GDM1 (cell line): ENCODE measurements around the gene SGMS2.
"Not testable (repeated sequence)": the region's sequence is repeated elsewhere in the genome, so short reads cannot be mapped to it uniquely, and the experiment has no call there.

ENCODE experiments used
- DNase-seq: peaks from one replicate; lab custom pipeline; 2025; lab: John Stamatoyannopoulos, UW

The SGMS2 gene

DNA sequence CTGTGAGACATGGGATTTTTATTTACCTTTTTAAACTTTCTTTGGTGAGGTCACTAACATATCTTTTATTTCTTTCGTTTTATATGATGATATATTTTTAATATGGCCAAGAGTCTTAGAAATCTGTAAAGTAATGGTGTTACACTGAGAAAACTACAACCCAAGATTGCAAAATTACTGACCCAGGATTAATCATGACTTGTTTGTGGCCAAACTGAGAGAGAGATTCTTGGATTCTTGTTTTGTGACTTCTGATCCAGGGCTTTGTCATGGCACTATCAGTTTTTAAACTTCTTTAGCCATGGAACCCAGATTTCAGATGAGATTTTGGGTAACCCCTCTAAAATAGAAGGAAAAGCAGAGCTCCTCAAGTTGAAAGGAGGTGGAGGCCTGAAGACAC lies 42.0 kb downstream of the SGMS2 start:
- DNase-seq, result no peak

DNA sequence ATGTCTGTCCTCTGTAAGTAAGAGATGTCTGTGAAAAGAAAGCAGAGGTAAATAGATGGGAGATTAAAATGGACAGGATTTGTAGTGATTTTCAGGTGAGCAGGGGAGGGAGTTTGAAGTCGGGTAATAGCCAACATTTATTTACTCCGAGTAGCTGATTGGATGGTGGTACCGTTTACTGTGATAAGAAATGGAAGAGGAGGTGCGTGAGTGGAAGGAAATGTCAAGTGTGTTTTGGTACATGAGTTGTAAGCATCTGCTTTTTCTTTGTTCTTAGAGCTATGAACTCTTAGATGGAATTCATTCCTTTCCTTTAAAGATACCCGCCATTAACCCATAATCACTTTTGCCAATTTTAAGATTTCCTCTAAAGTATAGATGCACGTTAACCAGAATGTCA lies 45.5 kb downstream of the SGMS2 start:
- DNase-seq, result no peak

DNA sequence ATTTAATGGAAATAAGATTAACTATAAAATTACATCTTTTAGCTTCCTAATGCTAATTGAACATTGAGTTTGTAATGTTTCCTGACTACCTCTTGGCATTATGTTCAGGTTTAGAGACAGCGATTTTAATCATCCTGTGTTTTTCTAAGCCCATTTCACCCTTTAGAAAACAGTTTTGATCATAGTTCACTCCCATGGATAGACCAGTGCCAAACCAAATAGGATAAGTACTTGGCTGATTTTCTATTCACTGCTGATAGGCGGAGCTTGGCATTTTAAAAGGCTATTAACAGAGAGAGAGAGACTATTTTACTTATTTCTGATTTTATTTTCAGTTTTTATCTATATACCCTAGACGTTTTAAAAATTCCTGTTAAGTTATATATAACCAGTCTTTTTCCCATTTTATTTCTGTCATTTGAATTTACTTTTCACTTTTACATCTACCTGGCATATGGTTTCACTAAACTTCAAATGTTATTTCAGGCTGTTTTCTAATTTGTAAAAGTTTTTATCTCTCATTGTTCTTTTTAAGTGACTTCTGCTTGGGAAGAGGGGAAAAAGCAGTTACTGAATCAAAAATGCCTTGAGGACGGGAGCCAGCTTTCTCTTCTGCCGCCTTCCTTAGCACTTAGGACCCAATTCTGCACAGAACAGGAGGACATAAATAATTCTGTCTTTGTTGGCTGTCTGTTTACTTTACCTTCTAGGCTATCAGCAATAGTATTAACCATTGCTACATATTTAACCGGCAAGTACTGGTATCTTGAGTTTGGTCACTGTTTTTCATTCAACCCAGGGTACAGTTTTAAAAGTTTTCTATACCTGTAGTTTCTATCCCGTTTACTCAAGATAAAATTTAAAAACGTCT lies 46.4 kb downstream of the SGMS2 start:
- DNase-seq, result no peak

DNA sequence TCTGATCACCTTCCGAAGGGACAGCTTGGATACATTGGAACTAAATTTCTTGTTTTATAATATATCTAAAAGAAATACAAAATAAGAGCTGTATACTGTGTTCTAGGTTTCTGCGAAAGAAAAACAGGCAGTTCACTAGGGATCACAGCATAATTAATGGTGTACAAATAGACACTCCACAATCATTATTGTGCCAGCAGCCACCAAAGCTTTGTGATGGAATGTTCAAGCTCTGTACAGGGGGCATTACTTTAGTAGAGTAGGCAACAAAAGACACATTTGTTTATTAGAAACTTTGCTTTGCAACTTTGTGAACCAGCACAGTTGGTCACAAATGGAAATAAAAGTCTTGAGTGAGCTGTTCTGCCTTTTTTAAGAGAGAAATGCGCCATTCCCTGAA lies 49.3 kb downstream of the SGMS2 start:
- no peak for DNase-seq

DNA sequence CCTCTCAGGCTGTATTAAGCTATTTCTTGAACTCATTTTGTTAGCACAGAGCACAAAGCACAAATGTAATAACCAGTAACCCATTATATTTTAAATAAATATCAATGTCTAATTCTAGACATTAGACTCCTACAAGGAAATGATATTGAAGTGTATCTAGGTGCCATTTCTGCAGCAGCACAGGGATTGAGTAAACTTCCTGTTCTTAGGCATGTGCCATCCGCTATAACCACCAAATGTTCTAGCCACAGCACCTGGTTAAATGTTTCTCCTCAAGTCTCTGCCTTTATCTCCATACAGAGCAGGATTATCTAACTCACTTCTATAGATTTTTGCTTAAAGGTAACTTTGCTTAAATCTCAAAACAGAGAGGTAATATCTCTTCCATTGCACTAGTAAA lies 51.4 kb downstream of the SGMS2 start:
- DNase-seq, result no peak

DNA sequence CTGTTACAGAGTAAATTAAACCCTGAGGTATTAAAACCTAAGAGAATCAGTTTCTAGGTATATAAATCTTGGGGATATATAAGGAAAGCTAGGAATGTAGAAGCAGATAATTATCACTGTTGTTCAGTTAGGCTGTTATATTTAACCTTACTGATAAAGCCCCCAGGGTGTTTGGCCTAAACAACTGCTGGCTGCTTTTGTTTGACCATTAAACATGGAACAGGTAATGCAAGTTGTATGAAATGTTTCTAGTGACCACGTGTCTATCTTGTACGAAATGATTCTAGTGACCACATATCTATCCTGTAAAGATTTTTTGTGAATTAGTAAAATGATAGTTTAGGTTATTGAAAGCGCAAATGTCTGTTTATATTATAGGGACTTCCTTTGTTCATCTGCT lies 52.6 kb downstream of the SGMS2 start:
- no peak for DNase-seq

DNA sequence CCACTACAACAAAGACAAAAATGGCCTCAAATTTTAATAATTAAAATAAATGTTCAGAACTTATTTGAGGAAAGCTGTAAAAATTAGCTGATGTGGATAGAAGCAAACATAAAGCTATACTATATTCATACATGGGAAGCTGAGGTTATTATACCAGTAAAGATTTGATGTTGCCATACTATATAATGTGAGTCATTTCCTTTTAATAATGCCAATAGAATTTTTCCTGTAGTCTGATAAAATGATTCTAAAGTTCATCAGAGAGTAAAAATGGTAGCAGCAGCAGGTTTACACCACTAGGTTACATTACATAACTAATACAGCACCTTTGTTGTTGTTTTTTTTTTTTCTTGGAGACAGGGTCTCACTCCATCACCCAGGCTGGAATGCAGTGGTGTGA lies 61.1 kb downstream of the SGMS2 start:
- no peak for DNase-seq

DNA sequence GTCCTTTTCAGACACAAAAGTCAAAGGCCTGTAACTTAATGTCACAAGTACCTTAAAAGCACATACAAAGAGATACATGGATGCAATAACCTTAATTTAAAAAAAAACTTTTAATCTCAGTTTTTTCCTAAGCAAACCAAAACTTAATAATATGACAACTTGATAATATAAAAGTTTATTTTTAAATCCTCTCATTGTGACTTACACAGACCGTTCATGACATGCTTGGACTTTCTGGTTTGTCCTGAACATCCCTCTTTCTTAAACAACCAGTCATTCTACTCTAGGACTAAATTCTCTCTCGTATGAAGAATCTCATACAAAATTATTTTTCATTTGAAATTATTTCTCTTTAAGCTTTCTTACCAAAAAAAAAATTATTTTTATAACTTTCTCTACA lies 63.5 kb downstream of the SGMS2 start:
- no peak for DNase-seq

DNA sequence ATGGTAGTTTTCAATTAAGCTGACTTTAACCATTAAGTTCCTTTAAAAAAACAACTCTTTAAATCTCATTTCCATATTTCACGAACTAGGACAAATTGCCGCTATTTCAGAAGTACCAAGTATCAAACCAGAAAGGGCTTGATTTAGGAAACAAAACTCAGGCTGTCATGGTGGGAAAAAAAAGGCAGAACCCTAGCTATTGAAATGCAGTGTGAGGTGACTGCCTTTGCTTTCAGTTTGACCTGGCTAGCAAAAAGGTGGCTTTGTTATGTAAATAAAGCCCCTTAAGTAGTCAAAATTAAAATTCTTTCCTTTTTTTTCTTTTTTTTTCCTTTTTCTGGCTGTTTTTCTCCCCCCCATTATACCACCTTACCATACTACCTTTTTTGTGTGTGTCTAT lies 66.0 kb downstream of the SGMS2 start:
- DNase-seq, result no peak

DNA sequence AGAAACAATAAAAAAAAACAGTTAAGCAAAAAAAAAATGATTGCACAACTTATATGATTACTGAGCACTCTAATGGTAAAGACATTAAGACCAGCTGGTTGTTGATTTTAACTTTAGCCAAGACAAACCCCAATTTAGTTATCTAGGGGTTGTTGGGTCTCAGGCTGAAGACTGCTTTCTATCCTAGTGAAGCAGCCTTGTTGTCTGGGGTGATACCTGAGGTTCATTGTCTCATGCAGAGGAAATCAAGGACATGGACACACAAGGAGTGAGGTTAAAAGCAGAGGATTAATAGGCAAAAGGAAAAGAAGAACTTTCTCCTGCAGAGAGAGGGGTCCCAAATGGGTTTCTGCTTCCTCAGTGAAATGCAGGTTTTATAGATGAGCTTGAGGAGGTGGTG lies 66.6 kb downstream of the SGMS2 start:
- no peak for DNase-seq

DNA sequence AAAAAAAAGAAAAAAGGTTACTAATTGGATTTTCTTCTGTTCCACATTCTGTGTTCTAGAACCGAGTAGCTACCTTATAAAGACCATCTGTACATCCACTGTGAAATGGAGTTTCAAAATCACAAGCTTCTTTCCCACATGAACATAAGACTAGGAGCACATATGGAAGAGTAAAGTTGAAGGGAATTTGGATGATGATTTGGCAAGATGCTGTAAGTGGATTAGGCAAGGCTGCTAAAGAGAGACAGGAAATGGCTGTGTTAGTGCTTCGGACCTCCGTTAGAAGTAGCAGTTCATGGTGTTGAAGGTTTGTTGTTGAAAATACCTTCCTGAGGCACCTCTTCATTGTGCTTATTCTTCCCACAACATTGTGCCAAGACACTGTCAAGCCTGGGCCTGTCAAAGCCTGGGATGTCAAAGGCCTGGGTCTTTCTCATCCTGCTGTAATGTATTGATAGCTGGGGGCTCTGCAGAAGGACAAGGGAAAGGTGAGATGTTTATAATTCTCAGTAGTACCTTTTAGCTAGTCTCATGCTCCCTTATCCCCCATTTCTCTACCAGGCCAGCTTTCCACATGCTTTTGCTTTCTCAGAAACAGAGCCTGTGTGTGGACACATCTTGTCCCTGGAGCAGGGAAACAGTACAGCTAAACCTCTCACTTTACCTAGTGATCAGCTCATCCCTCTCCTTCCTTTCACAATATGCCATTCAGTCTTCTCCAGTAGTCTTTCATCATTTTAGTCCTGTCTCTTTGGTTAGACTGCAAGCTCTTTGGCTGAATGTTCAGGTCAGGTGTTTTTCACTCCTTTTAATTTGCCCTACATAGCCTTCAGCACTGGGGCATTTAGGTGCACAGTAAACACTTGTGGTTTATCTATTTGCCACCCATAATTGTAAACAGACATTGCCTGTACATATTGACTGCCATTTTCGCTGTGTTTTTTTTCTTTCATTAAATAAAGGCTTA lies 68.7 kb downstream of the SGMS2 start:
- no peak for DNase-seq

DNA sequence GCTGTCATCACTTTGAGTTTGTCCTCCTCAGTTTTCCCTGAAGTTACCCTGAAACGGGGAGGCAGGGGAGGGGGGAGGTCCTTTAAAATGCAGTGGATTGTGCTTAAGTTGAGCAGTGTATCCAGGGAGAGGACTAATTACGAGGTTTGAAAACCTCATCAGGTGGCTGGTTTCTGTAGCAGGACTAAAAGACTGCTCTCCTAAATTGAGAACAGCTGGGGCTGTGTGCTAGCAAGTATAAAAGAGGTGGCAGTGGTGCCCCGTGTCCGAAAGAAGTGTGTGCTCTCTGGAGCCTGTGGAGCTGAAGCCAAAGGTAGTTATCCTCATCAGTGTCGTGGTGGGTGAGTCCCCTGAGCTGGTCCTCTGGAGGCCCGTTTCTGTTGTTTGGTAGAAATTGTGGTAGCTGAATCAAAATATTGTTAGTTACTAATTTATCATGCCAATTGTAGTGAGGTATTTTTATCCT lies 69.4 kb downstream of the SGMS2 start:
- no peak for DNase-seq

DNA sequence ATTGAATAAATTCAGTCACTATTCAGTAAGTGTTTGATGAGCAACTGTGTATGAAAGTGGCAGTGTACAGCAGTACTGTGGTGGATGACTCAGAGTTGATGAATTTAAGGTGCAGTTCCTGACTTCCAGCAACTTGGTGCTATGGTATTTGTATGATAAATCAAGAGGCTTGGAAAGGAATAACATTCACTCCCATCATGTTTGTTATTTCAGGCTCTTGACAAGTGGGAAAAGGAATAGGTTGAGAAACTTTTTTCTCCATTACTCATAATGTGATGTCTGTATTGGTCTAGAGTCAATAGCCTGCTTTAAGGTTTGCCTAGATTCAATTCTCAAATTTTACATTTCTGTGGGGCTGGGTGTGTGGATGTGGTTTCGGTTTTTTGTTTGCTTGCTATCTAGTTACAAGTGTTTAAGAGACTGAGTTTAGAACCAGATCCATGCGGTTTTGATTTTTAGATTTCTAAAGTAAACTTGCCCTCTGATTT lies 71.5 kb downstream of the SGMS2 start:
- DNase-seq, result no peak

DNA sequence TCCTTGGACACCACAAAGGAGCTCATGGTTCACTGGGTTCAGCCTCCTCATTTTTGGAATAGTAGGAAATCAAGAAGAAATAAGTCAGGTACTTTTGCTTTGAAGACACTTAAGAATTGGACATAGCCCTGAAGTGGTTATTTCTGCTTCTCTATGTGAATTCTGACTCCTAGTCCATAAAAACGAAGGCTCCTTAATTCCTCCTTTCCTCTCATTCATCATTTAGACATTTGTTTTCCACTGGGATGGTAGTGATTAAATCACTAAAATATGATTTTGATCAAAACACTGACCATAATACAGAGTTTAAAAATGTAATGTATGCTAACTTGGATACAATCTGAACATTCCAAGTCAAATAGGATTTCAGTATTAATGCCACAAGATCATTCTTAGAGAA lies 71.9 kb downstream of the SGMS2 start:
- DNase-seq, result no peak

DNA sequence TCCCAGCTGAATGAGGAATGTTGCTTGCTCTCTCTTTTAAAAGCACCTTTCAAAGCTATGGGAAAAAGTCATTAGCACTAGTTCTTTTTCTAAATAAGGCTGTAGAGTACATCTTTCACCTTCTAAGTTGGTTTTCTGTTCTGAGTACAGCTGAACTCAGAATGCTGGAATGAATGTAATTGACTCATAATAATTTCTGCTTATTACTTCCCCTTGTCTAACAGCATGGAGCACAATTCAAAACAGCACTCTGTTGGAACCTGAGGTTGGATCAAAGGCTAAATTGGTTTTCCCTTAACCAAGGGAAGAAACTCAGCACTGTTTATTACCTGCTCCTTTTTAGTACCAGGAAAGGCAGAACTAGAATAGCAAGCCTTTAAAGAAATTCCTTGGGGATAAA lies 73.1 kb downstream of the SGMS2 start:
- DNase-seq, result no peak

DNA sequence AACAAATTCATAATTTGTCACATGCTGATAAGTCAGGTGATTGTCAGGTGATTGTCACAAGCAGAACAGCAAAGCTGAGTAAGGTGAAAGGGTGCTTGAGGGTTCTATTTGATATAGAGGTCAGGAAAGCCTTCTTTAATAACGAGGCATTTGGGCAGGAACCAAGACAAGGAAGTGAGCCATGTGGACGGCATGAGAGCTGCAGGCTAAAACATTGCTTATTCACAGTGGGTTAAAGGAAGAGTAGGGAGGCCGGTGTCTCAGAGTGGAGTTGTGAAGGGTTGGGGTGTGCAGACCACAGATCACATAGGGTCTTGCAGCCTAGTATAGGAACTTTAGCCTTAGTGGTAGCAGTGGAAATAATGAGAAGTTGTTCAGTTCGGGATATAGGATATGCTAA lies 75.3 kb downstream of the SGMS2 start:
- no peak for DNase-seq

DNA sequence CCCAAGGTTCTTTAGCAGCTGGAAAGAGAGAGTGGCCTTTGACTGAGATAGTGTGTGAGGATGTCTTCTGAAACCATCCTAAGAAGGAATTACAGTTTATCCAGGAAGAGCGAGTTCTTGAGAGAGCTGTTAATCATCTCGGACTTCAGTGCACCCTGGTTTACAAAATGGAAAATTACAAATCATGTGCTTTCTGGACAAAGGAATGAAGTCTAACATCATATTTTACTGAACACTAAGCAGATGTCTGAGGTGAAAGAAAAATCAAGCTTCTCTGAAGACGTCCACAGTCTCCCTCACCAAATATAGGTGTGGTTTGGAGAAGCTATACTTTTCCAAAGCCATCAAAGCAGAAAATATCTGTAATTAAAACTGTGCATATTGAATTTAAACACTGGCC lies 75.8 kb downstream of the SGMS2 start:
- no peak for DNase-seq

DNA sequence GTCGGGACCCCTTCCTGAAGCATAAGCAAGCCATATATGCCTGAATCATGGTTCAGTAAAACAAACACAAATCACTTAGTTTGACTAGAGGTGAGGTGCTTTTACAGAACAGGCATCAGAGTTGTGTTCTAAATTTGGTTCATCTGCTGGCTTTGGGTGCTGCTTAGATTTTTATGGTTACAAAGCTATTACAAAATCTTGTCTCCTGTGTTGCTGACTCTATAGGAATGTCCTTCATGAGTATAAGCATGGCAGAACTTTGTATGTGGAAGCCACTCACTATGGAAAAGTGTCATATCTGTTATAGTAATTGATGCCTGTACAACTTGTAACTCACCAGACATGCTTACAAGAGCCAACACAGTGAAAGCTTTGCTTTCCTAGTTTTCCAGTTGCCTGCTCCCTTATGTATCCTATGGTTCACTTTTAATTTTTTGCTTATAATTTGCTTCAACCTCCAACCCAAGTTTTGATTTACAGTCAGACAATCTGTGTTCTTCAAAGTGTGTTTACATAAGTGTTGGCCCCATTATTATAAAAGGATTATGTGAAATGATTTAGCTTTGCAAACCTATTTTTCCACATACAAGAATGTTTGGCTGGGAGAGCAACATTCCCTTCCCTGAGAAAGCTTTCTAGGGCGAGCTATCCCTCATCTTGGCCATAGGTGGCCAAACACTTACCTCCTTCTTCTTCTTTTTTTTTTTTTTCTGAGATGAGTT lies 76.6 kb downstream of the SGMS2 start:
- DNase-seq, result no peak

DNA sequence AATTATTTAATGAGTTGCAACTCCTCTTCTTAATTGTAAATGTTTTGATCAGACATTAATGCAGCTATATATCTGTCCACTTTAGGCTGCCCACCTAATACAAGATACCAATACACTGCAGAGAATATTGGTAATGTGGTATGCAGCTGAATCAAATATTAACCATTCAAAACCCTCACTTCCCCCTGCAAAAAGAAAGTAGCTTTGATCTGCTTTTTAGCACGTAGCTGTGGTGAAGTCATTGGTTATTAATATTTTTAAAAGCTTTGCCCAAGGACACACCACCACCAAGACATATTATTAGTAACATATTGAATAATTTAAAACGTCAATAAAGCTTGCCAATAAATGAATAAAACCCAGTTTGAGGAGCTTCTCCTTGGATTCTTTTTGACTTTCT lies 78.0 kb downstream of the SGMS2 start:
- DNase-seq, result no peak

DNA sequence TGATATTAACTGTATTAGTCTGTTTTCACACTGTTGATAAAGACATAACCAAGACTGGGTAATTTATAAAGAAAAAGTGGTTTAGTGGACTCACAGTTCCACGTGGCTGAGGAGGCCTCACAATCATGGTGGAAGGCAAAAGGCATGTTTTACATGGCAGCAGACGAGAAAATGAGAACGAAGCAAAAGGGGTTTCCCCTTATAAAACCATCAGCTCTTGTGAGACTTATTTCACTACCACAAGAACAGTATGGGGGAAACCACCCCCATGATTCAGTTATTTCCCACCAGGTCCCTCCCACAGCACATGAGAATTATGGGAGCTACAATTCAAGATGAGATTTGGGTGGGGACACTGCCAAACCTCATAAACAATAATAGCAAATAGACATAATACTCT lies 80.3 kb downstream of the SGMS2 start:
- DNase-seq, result not testable (repeated sequence)

DNA sequence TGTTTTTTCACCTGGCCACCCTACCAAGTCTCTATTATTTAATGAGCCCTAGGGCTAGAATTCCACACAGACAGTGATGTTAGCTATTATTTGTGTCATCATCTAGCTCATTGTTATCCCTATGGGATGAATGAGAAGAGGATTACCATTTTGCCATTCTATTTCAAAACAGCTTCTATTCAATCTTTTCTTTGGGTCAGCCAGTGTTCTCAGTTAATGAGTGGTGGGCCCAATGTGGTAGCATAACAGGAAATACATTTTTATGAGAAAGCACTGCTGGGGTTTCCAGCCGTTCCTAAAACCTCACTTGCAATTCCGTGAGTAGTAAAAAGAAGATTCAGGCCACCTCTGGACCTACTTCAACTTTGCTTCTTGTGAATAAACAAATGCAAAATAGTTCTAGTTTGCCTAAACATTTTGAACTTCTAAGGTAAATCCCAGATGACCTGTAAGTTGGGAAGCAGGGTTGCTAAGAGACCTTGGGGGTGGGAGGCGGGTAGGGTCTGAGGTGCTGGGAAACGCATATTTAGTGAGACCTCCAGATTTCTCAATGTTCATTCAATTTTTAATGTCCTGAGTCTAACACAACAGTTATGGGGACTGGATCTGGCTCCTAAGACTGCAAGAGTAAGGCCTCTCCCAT lies 81.8 kb downstream of the SGMS2 start:
- DNase-seq, result no peak

DNA sequence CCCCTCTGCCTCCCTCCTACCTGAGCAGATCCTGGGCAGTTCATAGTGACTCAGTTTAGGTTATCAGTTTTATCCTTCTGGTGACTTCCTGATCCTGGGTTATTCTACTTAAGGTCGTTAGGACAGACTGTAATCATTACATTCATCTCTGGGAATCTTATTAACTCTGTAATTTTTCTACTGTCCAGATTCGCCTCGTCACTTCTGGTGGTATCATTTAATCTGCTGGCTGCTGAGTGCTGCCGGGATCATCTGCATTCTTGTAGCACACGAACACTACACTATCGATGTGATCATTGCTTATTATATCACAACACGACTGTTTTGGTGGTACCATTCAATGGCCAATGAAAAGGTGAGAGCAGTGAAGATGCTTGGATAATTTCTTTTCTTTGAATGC lies 83.6 kb downstream of the SGMS2 start:
- no peak for DNase-seq
